Left renal pelvis (tissue), 4 donors: ENCODE results near the gene HSPB8. TPM values are rescaled to one million over a fixed set of nuclear protein-coding genes. Genes with fewer than 3 reads are reported as not detected.

Experiments
- DNase-seq, 4 donors: peaks; one replicate each; pipeline ENCODE4 v3.0.0-alpha.2; 2013; ENCODE audit warnings: low read depth in 4 of 4, low spot score in 3 of 4
- polyA plus RNA-seq, 4 donors: library from polyadenylated mRNA; unstranded; fragments of 120-200 nt; gene quantifications; one replicate each; pipeline ENCODE4 v1.2.1, GENCODE V29; 2013; ENCODE audit not compliant: insufficient read length in 4 of 4

The HSPB8 gene
- polyA plus RNA-seq, 4 donors: 6.2 to 24.5 (median 7.2) TPM

DNA sequence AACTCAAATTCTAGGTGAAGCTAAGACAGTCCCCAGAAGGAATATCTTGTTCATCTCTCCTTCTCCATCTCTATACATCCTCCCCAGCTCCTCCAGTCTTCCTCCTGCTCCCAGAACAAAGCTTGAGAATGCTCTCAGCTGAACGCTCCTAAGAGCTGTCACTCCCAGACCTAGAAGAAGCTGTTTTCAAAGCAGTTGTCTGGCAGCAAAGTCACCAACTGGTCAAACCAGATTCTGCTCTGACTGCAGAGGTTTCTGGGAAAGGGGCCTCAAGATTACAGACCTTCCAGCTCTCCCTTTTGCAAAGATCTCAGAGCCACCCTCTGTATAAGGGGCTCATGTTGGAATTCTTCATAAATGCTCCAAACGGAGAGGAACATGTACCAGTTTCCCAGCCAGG is 9.6 kb upstream of the HSPB8 start:
- no peak for DNase-seq

DNA sequence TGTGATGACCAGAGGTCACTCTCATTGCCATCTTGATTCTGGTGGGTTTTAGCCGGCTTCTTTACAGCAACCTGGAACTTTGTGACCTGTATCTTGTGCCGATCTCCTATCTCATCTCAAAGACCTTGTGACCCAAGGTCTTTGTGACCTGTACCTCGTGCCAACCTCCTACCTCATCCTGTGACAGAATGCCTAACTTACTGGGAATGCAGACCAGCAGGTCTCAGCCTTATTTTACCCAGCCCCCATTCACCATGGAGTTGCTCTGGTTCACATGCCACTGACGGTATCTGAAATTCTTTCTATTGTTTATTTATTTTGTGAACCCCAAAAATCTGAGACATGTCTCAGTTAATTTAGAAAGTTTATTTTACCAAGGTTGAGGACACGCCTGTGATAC is 7.4 kb upstream of the HSPB8 start:
- no peak for DNase-seq

DNA sequence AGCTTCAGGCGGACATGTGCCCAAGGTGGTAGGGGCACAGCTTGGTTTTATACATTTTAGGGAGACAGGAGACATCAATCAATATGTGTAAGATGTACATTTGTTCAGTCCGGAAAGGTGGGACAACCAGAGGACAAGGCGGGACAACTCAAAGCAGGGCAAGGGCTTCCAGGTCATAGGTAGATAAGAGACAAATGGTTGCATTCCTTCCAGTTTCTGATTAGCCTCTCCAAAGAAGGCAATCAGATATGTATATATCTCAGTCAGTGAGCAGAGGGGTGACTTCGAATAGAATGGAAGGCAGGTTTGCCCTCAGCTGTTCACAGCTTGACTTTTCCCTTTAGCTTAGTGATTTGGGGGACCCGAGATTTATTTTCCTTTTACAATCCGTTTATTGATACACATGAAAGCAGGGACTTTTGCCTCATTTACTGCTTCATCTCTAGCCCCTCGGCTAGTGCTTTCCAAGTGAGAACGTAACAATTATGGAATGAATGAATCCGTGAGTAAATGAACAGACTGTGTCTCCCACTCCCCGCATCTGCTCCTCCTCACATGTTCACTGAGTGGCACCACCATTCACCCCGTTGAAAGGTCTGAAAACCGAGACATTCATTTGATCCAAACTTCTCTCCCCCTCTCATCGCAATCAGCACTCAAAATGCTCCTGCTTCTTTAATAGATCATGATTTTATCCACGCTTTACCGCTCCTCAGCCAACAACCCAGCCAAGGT is 6.9 kb upstream of the HSPB8 start:
- no peak for DNase-seq

DNA sequence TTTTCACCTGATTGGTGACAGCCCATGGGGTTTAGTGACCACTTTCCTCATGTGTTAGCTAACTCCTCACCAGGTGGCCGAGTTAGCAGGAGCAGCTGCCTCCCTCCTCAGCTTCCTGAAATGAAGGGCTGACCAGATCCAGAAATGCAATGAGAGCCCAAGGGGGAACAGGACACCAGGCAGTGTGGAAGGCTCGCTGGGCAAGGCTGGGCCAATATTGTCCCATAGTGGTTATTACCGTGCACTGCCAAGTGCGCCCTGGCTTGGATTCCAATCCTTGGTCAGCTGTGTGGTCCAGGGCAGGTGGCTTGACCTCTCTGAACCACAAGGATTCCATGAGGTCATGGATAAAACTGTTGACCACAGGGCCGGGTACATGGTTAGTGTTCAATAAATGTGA is 3.6 kb upstream of the HSPB8 start:
- no peak for DNase-seq

DNA sequence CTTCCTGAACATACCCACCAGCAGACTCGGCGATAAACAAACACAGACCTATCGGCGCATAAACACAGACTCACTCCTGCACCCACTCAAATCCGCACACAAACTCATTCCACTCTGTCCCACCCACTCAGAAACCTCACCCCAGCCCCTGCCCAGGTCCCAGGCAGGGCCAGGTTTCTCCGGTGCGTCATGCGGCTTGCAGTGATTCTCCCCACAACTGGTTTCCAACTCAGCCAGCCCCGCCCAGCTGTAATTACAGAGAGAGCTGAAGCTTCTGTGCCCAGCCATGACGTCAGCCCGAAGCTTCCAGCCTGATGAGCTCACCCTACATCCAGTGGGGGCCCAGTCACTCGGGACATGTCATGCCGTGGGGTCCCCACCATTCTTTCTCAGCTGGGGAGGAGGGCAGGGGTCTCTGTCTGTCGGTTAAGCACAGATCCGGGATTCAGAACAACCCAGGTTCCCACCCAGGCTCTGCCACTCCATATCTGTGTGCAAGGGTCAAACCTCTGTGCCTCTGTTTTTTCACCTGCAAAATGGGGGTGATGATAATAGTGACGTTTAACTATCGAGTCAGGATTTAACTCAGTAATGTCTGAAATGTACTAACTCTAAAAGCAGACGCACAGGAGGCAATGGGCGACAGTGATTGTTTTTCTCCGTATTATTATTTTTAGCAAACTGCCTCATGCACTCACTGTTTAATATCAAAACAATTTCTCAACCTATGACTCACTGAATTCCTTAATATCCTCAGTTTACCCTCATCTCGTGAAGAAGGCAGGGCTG is 2.3 kb upstream of the HSPB8 start:
- peak in 1 of 4 donors; percentile 37 for DNase-seq

DNA sequence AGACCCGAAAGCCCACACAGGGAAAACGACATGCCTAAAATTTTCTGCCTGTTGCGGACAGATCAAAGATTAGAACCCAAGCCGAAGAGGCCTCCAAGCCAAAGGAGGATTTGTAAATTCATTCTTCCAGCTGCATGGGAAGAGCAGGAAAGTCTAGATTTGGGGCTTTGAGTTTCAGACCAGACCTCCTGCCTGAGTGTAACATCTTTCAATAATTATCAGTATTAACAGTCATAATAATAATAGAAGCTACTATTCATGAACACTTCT is 1.7 kb upstream of the HSPB8 start:
- no peak for DNase-seq

DNA sequence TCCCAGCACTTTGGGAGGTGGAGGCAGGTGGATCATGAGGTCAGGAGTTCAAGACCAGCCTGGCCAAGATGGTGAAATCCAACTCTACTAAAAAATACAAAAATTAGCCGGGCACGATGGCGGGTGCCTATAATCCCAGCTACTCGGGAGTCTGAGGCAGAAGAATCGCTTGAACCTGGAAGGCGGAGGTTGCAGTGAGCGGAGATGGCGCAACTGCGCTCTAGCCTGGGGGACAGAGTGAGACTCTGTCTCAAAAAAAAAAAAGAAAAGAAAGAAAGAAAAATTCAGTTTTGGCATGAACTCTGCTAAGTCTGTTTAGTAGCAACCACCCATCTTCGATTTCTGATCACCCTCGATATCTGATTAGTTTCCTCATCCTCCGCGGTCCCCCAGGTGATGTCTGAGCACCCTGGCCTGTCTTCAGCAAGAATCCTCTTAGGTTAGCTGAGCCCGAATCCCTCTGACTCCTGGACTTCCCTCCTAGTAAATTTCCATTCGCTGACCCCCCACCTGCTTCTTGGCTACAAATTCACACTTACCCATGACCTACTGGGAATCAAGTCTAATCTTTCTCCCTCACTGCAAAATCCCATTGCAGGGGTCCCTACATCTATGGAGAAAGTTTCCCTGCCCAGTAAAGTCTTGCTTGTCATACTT is 879 bp upstream of the HSPB8 start:
- DNase-seq: no peak

DNA sequence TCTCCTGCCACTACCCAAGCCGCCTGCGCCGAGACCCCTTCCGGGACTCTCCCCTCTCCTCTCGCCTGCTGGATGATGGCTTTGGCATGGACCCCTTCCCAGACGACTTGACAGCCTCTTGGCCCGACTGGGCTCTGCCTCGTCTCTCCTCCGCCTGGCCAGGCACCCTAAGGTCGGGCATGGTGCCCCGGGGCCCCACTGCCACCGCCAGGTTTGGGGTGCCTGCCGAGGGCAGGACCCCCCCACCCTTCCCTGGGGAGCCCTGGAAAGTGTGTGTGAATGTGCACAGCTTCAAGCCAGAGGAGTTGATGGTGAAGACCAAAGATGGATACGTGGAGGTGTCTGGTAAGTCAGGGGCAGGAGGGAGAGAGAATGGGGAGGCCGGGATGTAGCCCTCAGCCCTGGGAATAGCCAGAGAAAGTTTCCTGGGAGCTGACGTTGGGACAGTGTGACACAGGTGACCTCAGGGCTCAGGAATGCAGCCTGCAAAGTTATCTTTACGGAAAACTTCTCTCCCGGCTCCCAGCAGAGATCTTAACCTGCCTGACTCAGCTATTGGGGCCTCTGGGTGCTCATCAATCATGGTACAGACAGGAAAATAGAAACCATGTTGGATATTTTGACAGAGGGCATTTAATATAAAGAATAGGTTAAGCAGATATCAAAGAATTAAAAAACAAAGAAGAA is 747 bp downstream of the HSPB8 start:
- no peak for DNase-seq

DNA sequence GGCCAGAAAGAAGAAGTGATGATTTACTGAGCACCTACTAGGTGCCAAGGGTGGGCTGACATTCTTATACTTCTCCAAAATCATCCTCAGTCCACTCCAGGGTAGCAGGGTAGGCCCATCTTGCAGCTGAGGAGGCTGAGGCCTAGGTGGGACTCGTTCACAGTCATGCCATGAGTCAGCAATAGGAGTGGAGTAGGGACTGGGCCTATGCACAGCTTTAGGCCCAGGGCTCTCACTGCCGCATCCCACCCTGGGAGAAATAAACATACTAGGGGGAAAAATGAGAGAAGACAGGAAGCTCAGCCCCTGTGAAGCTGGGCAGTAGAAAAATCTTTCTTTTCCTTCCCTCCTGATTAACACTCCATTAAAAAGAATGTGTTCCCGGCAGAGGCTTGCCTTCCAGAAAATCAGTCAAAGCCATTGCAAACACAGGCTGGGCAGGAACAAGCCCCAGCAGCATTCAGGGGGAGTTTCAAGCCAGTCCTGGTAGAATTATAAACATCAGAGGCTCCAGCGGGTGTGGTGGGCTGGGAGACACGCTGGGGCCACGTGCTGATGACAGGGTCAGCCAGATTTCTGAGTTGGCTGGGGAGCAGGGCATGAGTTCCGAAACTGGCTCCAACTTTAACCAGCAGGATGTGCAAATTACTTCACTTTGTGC is 1.8 kb downstream of the HSPB8 start:
- no peak for DNase-seq

DNA sequence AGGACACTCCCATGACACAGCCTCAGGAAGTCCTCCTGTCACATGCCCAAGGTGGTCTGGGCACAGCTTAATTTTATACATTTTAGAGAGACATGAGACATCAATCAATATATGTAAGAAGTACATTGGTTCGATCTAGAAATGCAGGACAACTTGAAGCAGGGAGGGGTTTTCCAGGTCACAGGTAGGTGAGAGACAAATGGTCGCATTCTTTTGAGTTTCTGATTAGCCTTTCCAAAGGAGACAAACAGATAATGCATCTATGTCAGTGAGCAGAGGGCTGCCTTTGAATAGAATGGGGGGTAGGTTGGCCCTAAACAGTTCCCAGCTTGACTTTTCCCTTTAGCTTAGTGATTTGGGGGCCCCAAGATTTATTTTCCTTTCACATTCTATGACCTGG is 2.5 kb downstream of the HSPB8 start:
- DNase-seq: no peak

DNA sequence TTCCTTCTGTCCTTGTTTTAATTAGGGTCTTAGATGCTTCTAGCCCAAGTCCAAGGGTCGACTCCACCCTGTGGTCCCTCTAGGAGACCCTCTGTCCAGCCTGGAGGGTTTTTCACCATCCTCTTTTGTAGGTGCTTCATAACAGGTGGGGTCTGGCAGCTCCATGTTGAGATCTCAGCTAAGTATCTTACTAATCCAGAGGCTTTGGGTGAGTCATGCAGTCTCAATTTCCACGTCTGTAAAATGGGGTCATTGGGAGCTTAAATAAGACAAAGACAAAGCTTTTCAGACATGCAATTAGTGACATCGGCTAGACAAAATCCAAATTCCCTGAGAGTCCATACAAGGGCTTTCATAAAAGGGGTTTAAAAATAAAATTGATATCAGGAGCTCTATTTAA is 3.2 kb downstream of the HSPB8 start:
- no peak for DNase-seq

DNA sequence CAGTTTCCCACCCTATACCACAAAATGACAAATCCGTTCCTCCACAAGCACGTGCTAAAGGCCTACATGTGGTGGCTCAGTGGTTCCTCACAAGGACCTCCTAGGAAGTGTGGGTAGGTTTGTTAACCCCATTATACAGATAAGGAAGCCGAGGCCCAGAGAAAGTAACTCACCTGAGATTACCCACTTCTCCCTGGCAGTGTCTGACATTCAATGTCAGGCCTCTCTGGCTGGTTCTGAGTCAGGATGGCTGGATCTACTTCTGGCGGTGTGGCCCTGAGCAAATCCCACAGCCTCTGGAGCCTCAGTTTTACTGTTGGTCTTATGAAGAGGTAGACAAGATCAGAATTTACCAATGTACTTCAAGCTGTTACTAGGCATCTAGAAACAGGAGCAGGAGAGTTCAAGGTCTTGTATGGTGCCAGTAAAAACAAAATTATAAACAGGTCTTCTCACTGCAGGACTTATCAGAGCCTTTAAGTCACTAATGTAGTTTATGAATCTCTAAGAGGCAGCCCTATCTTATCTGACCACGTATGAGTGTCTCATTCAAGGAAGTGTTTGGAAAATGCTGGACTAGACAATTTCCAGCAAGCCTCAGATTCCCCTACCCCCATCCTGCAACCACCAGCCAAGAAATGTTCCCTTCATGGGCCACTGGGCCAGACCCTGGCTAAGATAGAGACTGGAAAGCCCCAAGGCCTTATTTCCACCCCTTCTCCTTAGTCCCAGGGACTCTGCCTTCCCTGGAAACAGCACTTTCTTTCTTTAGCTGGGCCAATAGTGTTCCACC is 4.2 kb downstream of the HSPB8 start:
- DNase-seq: no peak

DNA sequence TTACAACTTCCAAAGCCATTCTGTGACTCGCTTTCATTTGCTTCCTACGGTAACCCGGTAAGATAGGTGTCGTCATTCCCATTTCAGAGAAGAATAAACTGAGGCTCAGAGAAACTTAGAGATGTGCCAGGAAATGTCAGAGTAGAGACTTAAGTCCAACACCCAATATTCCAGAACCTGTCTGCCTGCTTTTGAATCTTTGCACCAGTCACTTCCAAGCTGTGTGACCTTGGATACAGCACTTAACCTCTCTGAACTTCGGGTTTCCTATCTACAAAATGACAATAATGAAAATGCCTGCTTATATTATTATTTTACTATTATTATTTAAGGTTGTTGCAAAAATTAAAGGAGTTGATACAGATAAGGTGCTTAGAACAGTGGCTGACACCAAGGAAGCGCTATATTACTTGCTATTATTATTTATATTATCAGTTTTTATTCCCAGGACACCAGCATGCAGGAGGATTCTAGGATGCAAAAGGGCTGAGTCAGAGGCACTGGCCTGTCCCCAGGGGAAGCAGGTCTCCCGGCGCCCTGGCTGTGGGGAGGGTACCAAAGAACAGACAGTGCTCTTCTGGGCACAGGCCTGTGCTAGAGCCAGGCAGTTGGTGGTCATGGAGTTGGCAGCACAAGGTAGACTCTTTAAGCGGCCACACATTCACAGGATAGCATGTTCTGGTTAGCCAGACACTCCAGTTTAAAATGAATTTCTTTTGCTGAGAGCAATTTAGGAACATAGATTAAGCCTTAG is 5.4 kb downstream of the HSPB8 start:
- DNase-seq: no peak

DNA sequence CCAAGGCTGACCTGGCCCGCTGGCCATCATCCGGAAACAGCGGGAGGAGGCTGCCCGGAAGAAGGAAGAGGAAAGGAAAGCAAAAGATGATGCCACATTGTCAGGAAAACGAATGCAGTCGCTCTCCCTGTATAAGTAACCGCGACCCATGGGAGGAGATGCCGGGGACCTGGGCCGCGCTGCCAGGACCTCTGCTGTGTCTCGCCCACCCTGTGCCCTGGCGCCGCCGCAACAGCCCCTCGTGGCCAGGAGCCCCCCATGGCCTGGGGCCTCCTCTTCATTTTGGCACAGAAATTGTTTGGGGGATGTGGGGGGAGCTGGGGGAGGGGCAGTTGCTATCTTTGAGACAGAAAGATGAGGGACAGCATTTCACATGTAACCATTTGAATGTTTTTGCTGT is 16.5 kb downstream of the HSPB8 start:
- DNase-seq: no peak

DNA sequence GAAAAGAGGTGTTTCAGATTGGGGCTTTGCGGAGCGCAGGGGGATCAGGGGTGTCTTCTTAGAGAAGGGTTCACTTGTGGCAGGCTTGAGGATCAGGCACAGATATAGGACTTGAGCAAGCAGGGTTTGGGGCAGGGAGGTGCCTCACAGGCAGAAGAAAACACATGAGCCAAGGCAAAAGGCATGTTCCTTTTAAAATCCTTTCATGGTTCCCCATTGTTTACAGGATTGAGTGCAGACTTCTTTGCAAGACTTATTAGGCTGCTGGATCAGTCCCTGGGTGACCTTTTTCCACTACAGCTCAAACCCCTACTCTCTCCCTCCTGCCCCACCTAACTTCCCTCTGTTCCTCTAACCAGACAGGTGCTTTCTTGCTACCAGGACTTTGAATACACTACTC is 19.7 kb downstream of the HSPB8 start:
- DNase-seq: no peak

DNA sequence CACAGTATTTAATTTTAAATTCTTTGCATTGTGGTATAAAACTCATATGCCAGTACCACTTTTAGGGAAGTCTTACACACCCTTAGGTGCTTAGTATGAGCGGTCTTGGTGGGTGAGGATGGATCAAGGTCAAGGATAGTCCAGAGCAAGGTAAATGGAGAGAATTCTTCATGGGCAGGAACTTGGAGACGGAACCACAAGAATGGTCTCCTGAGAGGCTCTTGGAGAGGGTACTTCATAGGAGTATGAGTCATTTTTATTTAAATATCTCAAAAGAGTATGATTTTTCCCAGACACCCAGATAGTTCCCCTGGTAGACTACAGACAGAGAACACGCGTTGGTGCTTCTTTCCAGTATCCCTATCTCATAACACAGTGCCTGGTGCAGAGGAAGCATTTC is 21.9 kb downstream of the HSPB8 start:
- no peak for DNase-seq

DNA sequence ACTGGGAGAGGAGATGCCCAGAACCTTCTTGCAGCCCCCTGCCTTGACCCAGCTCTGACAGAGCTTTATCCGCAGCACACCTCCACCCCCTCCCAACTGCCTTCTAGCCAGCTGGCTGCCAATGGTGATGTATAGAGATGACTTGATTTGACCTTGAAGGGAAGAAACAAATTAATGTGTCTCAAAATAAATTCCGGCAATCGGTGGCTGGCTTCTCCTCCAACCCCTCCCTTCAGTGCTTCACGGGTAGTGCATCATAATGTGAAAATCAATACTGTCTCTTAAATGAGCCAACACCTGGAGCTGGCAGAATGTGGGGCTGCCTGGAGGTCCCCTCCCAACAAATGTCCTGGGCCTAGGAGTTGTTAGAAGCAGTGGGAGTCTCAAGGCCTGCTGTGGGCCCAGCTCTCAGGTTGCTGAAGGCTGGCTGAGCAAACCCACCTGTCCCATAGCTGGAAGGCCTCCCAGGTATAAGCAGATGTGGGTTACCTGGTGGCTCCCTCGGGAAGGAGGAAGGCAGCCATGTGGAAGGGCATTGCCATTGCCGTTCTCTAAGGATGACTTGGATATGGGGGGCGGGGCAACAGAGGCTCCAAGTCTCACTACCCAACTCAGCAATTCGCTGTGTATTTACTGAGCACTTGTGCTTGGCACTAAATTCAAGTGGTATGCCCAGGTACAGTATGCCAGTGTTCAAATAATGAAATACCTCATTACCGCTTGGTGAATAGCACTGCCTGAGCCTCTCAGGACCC is 23.2 kb downstream of the HSPB8 start:
- no peak for DNase-seq

DNA sequence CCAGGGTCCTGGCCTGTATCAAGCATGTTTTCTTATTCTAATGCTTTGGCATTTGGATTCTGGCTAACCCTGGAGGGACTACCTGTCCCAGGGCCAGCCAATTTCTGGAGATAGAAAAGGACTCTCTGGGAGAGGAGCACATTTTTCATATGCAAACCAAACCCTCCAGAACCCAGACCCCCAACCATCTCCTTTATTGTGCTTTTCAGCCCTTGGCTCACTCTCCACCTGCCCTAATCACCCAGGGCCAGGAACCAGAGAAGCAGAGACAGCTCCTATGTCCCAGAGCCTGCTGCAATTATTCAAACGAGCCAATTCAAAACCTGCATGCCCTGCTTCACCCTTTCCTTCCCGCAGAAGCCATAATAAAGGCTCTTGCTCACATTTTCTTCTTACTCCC is 23.8 kb downstream of the HSPB8 start:
- no peak for DNase-seq

DNA sequence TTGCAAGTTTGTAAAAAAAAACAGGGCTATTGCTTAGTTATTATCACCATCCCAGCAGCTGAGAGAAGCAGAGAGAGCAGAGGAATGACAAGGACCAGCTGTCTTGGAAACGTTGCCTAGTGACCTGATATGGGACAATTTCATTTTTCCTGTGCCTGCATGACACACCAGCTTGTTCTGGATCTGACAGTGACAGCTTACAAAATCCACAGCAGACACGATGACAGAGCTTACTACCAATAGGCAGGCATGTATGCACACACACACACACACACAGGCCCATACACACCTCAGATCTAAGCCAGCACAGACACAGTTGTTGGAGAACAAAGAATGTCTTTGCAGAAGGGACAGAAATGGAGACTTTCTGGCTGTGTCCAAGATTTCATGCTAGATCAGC is 25.4 kb downstream of the HSPB8 start:
- peak in 2 of 4 donors; percentile 33 to 42 for DNase-seq
